HCT116 (cell line): ENCODE data around the gene CCDC138. TPM values are rescaled to one million over a fixed set of nuclear protein-coding genes. Genes with fewer than 3 reads are reported as not detected.
"Not testable (repeated sequence)": the region's sequence is repeated elsewhere in the genome, so short reads cannot be mapped to it uniquely, and the experiment has no call there.

Experiments
- ATAC-seq: fragments of 200-7000 bp; cut with Tn5 transposase; 2 replicates; pipeline ENCODE4 v1.9.1; 2020; ENCODE audit warnings: mild to moderate bottlenecking, moderate library complexity
- BruUV-seq: library from RNA; stranded (reverse); fragments of 400-500 nt; replicated peaks from 2 replicates; lab custom pipeline; 2021; lab: Mats Ljungman, UMichigan
- CTCF ChIA-PET: fragments of 300-600 bp; sonication (Branson Sonifier 250); formaldehyde crosslinking; loops from one replicate; lab custom pipeline; 2021; ENCODE audit warnings: antibody characterized with exemption; lab: Charles Lee
- POLR2A ChIA-PET: fragments of 300-600, 350-600 bp; sonication (Branson Sonifier 250); formaldehyde crosslinking; loops from one replicate; lab custom pipeline; 2021; ENCODE audit warnings: antibody characterized with exemption; lab: Charles Lee
- RAD21 ChIA-PET, 2 experiments: fragments of 300-600 bp; sonication (Branson Sonifier 250); formaldehyde crosslinking; loops; one replicate each; lab custom pipeline; 2023; ENCODE audit warnings: low total read pairs in 2 of 2; ENCODE audit not compliant: uncharacterized antibody in 2 of 2, unreplicated experiment in 2 of 2, low non-redundant PET in 1 of 2; lab: Charles Lee
- DNase-seq: peaks from one replicate; pipeline ENCODE4 v3.0.0-alpha.2; 2010; ENCODE audit warnings: low read depth, low spot score
- H2AFZ ChIP-seq: fragments of 200-600 bp; shearing (Covaris generic), sonication (generic); 2 replicates; pipeline ENCODE4 v1.6.1; 2017; ENCODE audit warnings: low read depth, mixed run types, mixed read lengths, antibody characterized with exemption, low read length; ENCODE audit not compliant: poor library complexity, severe bottlenecking
- H3K27ac ChIP-seq: 2 replicates; pipeline ENCODE4 v1.5.1; 2012; ENCODE audit warnings: low read depth, low read length
- H3K27me3 ChIP-seq: fragments of 200-600 bp; sonication (generic); 2 replicates; pipeline ENCODE4 v1.6.1; 2016; ENCODE audit warnings: mixed run types, low read length, mixed read lengths; ENCODE audit not compliant: insufficient read depth
- H3K36me3 ChIP-seq, 2 experiments: fragments of 200-500 bp in 1 of 2; fragments of 200-600 bp in 1 of 2; sonication (Bioruptor generic) in 1 of 2; sonication (generic) in 1 of 2; 2 replicates each; pipeline versions ENCODE4 v1.5.1 to v1.6.1; 2014 to 2016; ENCODE audit warnings: low read length in 2 of 2, inconsistent platforms in 1 of 2, mixed read lengths in 1 of 2, mixed run types in 1 of 2; ENCODE audit not compliant: insufficient read depth in 2 of 2, control insufficient read depth in 1 of 2
- H3K4me1 ChIP-seq, 2 experiments: fragments of 200-600 bp in 1 of 2; sonication (generic) in 1 of 2; 2 replicates each; pipeline versions ENCODE4 v1.5.1 to v1.6.1; 2012 to 2017; ENCODE audit warnings: low read length in 2 of 2, inconsistent platforms in 1 of 2, mild to moderate bottlenecking in 1 of 2, mixed read lengths in 1 of 2, mixed run types in 1 of 2, moderate library complexity in 1 of 2; ENCODE audit not compliant: insufficient read depth in 2 of 2, control insufficient read depth in 1 of 2
- H3K4me2 ChIP-seq: fragments of 200-600 bp; sonication (generic); 2 replicates; pipeline ENCODE4 v1.6.1; 2017; ENCODE audit warnings: mixed run types, low read length, mixed read lengths
- H3K4me3 ChIP-seq, 2 experiments: fragments of 200-600 bp in 1 of 2; sonication (generic) in 1 of 2; replicated peaks in 1 of 2; 2 replicates each; pipeline ENCODE4 v1.5.1; 2011 to 2016; ENCODE audit warnings: low read length in 2 of 2, control low read depth in 1 of 2, low read depth in 1 of 2, mild to moderate bottlenecking in 1 of 2, mixed read lengths in 1 of 2, mixed run types in 1 of 2
- H3K79me2 ChIP-seq: fragments of 200-600 bp; sonication (generic); 2 replicates; pipeline ENCODE4 v1.6.1; 2017; ENCODE audit warnings: mild to moderate bottlenecking, mixed run types, low read length, moderate library complexity, mixed read lengths; ENCODE audit not compliant: insufficient read depth
- H3K9ac ChIP-seq: fragments of 200-600 bp; sonication (generic); 2 replicates; pipeline ENCODE4 v1.6.1; 2016; ENCODE audit warnings: low read length, mixed read lengths
- H3K9me2 ChIP-seq: fragments of 200-600 bp; sonication (generic), shearing (Covaris generic); 2 replicates; pipeline ENCODE4 v1.6.1; 2017; ENCODE audit warnings: mixed run types, mild to moderate bottlenecking, moderate library complexity; ENCODE audit not compliant: insufficient read depth
- H3K9me3 ChIP-seq, 2 experiments: fragments of 200-500 bp in 1 of 2; fragments of 200-600 bp in 1 of 2; sonication (Bioruptor generic) in 1 of 2; sonication (generic) in 1 of 2; 2 replicates each; pipeline ENCODE4 v1.6.1; 2014 to 2017; ENCODE audit warnings: low read length in 2 of 2, mixed read lengths in 2 of 2, inconsistent platforms in 1 of 2, low read depth in 1 of 2, mild to moderate bottlenecking in 1 of 2, mixed run types in 1 of 2, moderate library complexity in 1 of 2; ENCODE audit not compliant: control insufficient read depth in 1 of 2, insufficient read depth in 1 of 2
- H4K20me1 ChIP-seq: fragments of 200-600 bp; sonication (generic), shearing (Covaris generic); 2 replicates; pipeline ENCODE4 v1.6.1; 2017; ENCODE audit warnings: mixed run types, mild to moderate bottlenecking, moderate library complexity; ENCODE audit not compliant: insufficient read depth
- CBX3 ChIP-seq: IDR thresholded peaks from 2 replicates; pipeline ENCODE4 v1.6.1; 2012; ENCODE audit warnings: low read depth
- CEBPB ChIP-seq: IDR thresholded peaks from 2 replicates; pipeline ENCODE4 v1.6.1; 2012; ENCODE audit warnings: low read depth
- EGR1 ChIP-seq: IDR thresholded peaks from 2 replicates; pipeline ENCODE4 v1.6.1; 2012; ENCODE audit warnings: low read depth
- EZH2 ChIP-seq: fragments of 200-600 bp; sonication (generic); IDR thresholded peaks from 2 replicates; pipeline ENCODE4 v1.6.1; 2017; ENCODE audit warnings: antibody characterized with exemption, mixed run types
- EZH2phosphoT487 ChIP-seq: fragments of 200-600 bp; IDR thresholded peaks from 2 replicates; pipeline ENCODE4 v1.6.1; 2018; ENCODE audit warnings: antibody characterized with exemption, borderline replicate concordance
- FOSL1 ChIP-seq: IDR thresholded peaks from 2 replicates; pipeline ENCODE4 v1.6.1; 2012; ENCODE audit warnings: low read depth
- POLR2A ChIP-seq: IDR thresholded peaks from 2 replicates; pipeline ENCODE4 v1.7.0; 2011; ENCODE audit warnings: borderline replicate concordance; ENCODE audit not compliant: insufficient read depth, insufficient read length; ENCODE audit errors: extremely low read depth
- RAD21 ChIP-seq: IDR thresholded peaks from 2 replicates; pipeline ENCODE4 v1.6.1; 2012; ENCODE audit warnings: low read depth, mild to moderate bottlenecking
- SIN3A ChIP-seq: IDR thresholded peaks from 2 replicates; pipeline ENCODE4 v1.6.1; 2012; ENCODE audit warnings: low read depth
- SP1 ChIP-seq: IDR thresholded peaks from 2 replicates; pipeline ENCODE4 v1.6.1; 2012; ENCODE audit warnings: low read depth
- SRF ChIP-seq: IDR thresholded peaks from 2 replicates; pipeline ENCODE4 v1.6.1; 2012; ENCODE audit warnings: low read depth
- YY1 ChIP-seq: IDR thresholded peaks from 2 replicates; pipeline ENCODE4 v1.6.1; 2011; ENCODE audit warnings: low read length, low read depth, moderate library complexity, mild to moderate bottlenecking; ENCODE audit not compliant: insufficient replicate concordance; ENCODE audit errors: extremely low read depth
- ZFX ChIP-seq: fragments of 450-650 bp; IDR thresholded peaks from 2 replicates; pipeline ENCODE4 v1.6.1; 2017
- ZNF274 ChIP-seq: fragments of 200-500 bp; sonication (Bioruptor generic); IDR thresholded peaks from 2 replicates; pipeline ENCODE4 v1.6.1; 2014; ENCODE audit warnings: mild to moderate bottlenecking, low read depth, low read length, inconsistent platforms
- intact Hi-C: fragments of 100-400 bp; cut with micrococcal nuclease; formaldehyde crosslinking; loops from 2 replicates; pipeline ENCODE4 v1.10.0; 2022
- total RNA-seq: library from RNA; stranded (reverse); gene quantifications from one replicate; pipeline ENCODE4 v1.2.1, GENCODE V29; 2021; ENCODE audit not compliant: unreplicated experiment
- TF ChIP-seq, protein P1 (sequence below): IDR thresholded peaks from 2 replicates; pipeline ENCODE4 v1.6.1; 2012; ENCODE audit warnings: low read depth
- TF ChIP-seq, protein P2 (sequence below): IDR thresholded peaks from 2 replicates; pipeline ENCODE4 v1.6.1; 2012

CCDC138 gene
- total RNA-seq, 1 experiment from 2014 or later = 13.4 TPM

DNA sequence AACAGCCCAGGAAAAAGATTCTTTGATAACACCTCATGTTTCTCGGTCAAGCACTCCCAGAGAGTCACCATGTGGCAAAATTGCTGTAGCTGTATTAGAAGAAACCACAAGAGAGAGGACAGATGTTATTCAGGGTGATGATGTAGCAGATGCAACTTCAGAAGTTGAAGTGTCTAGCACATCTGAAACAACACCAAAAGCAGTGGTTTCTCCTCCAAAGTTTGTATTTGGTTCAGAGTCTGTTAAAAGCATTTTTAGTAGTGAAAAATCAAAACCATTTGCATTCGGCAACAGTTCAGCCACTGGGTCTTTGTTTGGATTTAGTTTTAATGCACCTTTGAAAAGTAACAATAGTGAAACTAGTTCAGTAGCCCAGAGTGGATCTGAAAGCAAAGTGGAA, 18.7 kb upstream of the CCDC138 start:
- H3K36me3 ChIP-seq = peaks cover 27 to 38% of the 10 kb centered on the region in 2 experiments
- DNase-seq, H3K4me3 ChIP-seq, H3K4me1 ChIP-seq, H3K4me2 ChIP-seq, CTCF ChIA-PET, H3K9me3 ChIP-seq, H3K27ac ChIP-seq, ATAC-seq, H4K20me1 ChIP-seq, H3K27me3 ChIP-seq, H3K9ac ChIP-seq, H3K9me2 ChIP-seq, POLR2A ChIA-PET, H2AFZ ChIP-seq, RAD21 ChIA-PET, intact Hi-C loops: not testable (repeated sequence)
- 0 out of 2 replicates have a peak, but pooled peaks cover 25% of the 10 kb centered on the region for H3K79me2 ChIP-seq
- BruUV-seq = TSS peak; percentile 7

DNA sequence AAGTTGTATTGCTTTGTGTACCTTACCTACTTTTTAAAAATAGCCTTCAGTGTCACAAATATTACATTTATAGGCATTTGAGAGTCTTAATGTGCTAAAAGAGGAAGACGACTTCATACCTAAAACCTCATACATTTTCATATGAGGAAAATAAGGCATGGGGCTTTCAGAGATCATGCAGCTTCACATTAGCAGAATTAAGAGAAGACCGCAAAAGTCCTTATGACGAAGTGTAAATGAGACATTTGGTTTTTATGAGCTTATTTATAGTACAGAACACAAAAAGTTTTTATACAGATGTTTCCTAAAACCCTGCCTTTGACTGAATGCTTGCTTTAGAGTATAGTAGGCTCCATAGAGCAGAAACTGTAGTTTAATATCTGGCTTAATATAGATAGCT, 10.1 kb upstream of the CCDC138 start:
- CTCF ChIA-PET = no interaction called here
- H4K20me1 ChIP-seq = peaks cover 12% of the 10 kb centered on the region; the same call in 1 of the 2 replicates

More for the DNA sequence above, 10.1 kb upstream of the CCDC138 start:
- no peak for ATAC-seq
- Histone ChIP-seq H3K4me2 (no peak overlapping the region), H3K9ac (no peak overlapping the region), H3K4me3 (no peak overlapping the region), H3K9me2 (no peaks in the 10 kb centered on the region), H3K9me3 (no peaks in the 10 kb centered on the region), H3K27me3 (no peaks in the 10 kb centered on the region), H3K79me2 (0 out of 2 replicates have a peak, but pooled peaks cover 16% of the 10 kb centered on the region), H3K27ac (no peak overlapping the region), H3K4me1 (no peaks in the 10 kb centered on the region), H2AFZ (no peak overlapping the region), H3K36me3 (peaks cover 32 to 37% of the 10 kb centered on the region in 2 experiments)
- TF ChIP-seq SIN3A = no peak
- no peak for TF ChIP-seq EZH2
- TF ChIP-seq, protein P1, sequence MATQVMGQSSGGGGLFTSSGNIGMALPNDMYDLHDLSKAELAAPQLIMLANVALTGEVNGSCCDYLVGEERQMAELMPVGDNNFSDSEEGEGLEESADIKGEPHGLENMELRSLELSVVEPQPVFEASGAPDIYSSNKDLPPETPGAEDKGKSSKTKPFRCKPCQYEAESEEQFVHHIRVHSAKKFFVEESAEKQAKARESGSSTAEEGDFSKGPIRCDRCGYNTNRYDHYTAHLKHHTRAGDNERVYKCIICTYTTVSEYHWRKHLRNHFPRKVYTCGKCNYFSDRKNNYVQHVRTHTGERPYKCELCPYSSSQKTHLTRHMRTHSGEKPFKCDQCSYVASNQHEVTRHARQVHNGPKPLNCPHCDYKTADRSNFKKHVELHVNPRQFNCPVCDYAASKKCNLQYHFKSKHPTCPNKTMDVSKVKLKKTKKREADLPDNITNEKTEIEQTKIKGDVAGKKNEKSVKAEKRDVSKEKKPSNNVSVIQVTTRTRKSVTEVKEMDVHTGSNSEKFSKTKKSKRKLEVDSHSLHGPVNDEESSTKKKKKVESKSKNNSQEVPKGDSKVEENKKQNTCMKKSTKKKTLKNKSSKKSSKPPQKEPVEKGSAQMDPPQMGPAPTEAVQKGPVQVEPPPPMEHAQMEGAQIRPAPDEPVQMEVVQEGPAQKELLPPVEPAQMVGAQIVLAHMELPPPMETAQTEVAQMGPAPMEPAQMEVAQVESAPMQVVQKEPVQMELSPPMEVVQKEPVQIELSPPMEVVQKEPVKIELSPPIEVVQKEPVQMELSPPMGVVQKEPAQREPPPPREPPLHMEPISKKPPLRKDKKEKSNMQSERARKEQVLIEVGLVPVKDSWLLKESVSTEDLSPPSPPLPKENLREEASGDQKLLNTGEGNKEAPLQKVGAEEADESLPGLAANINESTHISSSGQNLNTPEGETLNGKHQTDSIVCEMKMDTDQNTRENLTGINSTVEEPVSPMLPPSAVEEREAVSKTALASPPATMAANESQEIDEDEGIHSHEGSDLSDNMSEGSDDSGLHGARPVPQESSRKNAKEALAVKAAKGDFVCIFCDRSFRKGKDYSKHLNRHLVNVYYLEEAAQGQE = no peak
- TF ChIP-seq YY1 = no peak
- no peak for TF ChIP-seq RAD21
- TF ChIP-seq ZFX = no peak
- TF ChIP-seq FOSL1 = no peak
- no peak for TF ChIP-seq EGR1
- TF ChIP-seq SP1 = no peak
- TF ChIP-seq SRF = no peak
- no peak for TF ChIP-seq CEBPB
- TF ChIP-seq ZNF274 = no peak
- TF ChIP-seq POLR2A = no peak
- no peak for TF ChIP-seq EZH2phosphoT487
- TF ChIP-seq, protein P2, sequence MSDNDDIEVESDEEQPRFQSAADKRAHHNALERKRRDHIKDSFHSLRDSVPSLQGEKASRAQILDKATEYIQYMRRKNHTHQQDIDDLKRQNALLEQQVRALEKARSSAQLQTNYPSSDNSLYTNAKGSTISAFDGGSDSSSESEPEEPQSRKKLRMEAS = no peak
- TF ChIP-seq CBX3 = no peak
- POLR2A ChIA-PET = no interaction called here
- intact Hi-C loops = no loop called here
- no TSS peak for BruUV-seq
- RAD21 ChIA-PET = no interaction called here
- no peak for DNase-seq
